ENCODE data around the gene PLXNC1.

The PLXNC1 gene

DNA sequence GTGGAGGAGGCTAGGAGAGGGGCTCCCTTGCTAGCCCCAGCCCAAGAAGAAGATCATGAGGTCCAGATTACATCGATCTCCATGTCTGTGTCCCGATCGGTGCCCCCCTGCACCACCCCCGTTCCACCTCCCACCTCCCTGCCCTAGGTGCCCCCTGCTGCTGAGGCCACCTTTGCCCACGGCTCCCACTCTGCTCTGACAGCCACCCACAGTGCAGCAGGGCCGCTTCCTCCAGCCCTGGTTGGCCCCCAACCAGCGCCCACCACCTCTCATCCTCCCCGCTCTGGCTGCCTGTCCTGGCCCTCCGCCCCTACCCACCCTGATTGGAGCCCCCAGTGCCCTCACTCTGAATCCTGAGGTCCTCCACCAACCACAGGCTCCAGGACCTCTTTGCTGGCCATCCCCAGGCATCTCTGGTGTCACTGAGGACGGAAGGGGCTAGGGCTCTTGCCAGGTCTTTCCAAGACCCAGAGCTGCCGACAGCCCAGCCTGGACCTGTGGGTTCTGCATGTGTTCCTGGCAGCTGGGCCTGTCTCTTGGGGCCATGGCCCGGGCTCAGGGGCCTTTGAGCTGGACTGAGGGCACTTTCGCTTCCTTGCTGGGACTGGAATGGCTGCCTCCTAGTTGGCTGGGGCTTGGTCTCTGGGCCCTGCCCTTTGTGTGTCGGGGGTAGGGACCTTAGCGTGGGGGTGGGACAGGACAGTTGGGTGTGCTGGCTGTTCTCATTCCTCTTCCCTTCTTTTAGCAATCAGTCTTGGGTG is 7.2 kb upstream of the PLXNC1 start:
- TF ChIP-seq, protein P1, sequence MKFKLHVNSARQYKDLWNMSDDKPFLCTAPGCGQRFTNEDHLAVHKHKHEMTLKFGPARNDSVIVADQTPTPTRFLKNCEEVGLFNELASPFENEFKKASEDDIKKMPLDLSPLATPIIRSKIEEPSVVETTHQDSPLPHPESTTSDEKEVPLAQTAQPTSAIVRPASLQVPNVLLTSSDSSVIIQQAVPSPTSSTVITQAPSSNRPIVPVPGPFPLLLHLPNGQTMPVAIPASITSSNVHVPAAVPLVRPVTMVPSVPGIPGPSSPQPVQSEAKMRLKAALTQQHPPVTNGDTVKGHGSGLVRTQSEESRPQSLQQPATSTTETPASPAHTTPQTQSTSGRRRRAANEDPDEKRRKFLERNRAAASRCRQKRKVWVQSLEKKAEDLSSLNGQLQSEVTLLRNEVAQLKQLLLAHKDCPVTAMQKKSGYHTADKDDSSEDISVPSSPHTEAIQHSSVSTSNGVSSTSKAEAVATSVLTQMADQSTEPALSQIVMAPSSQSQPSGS (tag by site-specific recombination; IDR thresholded peaks at IDR 0.05; ENCODE audit: low read depth), result no peak
- TF ChIP-seq EGR2 (tag by site-specific recombination; IDR thresholded peaks at IDR 0.05; ENCODE audit: low read depth) (peak; percentile 65), ZFHX2 (tag by site-specific recombination; conservative IDR thresholded peaks at IDR 0.05) (peak; percentile 73)
- Histone ChIP-seq H3K36me3 (ENCODE audit: control insufficient read depth in 2 of 2, insufficient read depth in 1 of 2, low read length in 2 of 2) (no peaks in the 10 kb centered on the region), H3K27ac (ENCODE audit: extremely low read depth, low read depth, low read length) (no peak overlapping the region), H3K4me3 (ENCODE audit: low read depth, low read length) (no peak overlapping the region), H3K9me3 (ENCODE audit: control insufficient read depth, insufficient read depth, low read depth, low read length) (no peaks in the 10 kb centered on the region), H3K4me1 (ENCODE audit: control insufficient read depth, insufficient read depth, low read length) (no peaks in the 10 kb centered on the region)
- ChIA-PET POLR2A (no interaction called here), CTCF (interaction anchor here (0.6 to 1.2 kb wide), 4 partner anchors 32 to 1392 kb away, joined by 3 to 4 read pairs (median 3); no protein-coding TSS in a partner anchor)

DNA sequence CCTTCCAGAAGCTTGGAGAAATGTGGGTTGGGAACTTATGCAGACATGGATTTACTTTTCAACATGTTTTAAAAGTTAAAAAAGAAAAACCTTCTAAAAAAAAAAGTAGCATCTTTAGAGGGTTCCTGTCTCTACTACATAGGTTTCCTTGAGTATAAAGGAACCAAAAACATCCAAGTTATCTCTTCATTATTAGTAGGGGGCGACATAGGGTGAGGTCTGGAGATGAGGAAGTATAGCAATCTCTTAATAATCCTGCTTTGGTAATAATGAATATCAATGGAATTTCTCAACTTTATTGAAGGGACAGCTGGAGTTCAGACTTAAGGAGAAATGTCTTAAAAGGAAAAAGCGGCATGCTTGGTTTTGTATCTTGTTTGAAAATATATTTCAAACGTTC is 6.5 kb upstream of the PLXNC1 start:
- Histone ChIP-seq H3K9me3 (ENCODE audit: control insufficient read depth, insufficient read depth, low read depth, low read length) (no peaks in the 10 kb centered on the region), H3K4me1 (ENCODE audit: control insufficient read depth, insufficient read depth, low read length) (no peaks in the 10 kb centered on the region), H3K4me3 (ENCODE audit: low read depth, low read length) (no peak overlapping the region), H3K36me3 (ENCODE audit: control insufficient read depth in 2 of 2, insufficient read depth in 1 of 2, low read length in 2 of 2) (no peaks in the 10 kb centered on the region), H3K27ac (ENCODE audit: extremely low read depth, low read depth, low read length) (no peak overlapping the region)
- TF ChIP-seq ZNF768 (tag by site-specific recombination; IDR thresholded peaks at IDR 0.05), result no peak
- no peak for TF ChIP-seq ZNF623 (tag by site-specific recombination; IDR thresholded peaks at IDR 0.05)
- TF ChIP-seq, protein P2, sequence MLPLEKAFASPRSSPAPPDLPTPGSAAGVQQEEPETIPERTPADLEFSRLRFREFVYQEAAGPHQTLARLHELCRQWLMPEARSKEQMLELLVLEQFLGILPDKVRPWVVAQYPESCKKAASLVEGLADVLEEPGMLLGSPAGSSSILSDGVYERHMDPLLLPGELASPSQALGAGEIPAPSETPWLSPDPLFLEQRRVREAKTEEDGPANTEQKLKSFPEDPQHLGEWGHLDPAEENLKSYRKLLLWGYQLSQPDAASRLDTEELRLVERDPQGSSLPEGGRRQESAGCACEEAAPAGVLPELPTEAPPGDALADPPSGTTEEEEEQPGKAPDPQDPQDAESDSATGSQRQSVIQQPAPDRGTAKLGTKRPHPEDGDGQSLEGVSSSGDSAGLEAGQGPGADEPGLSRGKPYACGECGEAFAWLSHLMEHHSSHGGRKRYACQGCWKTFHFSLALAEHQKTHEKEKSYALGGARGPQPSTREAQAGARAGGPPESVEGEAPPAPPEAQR (tag by site-specific recombination; IDR thresholded peaks at IDR 0.05), result no peak
- no peak for TF ChIP-seq GLIS2 (tag by site-specific recombination; IDR thresholded peaks at IDR 0.05)
- no peak for TF ChIP-seq ZNF777 (tag by site-specific recombination; IDR thresholded peaks at IDR 0.05; ENCODE audit: borderline replicate concordance)
- TF ChIP-seq, protein P3, sequence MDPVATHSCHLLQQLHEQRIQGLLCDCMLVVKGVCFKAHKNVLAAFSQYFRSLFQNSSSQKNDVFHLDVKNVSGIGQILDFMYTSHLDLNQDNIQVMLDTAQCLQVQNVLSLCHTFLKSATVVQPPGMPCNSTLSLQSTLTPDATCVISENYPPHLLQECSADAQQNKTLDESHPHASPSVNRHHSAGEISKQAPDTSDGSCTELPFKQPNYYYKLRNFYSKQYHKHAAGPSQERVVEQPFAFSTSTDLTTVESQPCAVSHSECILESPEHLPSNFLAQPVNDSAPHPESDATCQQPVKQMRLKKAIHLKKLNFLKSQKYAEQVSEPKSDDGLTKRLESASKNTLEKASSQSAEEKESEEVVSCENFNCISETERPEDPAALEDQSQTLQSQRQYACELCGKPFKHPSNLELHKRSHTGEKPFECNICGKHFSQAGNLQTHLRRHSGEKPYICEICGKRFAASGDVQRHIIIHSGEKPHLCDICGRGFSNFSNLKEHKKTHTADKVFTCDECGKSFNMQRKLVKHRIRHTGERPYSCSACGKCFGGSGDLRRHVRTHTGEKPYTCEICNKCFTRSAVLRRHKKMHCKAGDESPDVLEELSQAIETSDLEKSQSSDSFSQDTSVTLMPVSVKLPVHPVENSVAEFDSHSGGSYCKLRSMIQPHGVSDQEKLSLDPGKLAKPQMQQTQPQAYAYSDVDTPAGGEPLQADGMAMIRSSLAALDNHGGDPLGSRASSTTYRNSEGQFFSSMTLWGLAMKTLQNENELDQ (tag by site-specific recombination; IDR thresholded peaks at IDR 0.05; ENCODE audit: low read depth), result no peak
- no peak for TF ChIP-seq ZNF48 (tag by site-specific recombination; IDR thresholded peaks at IDR 0.05)
- TF ChIP-seq, protein P4, sequence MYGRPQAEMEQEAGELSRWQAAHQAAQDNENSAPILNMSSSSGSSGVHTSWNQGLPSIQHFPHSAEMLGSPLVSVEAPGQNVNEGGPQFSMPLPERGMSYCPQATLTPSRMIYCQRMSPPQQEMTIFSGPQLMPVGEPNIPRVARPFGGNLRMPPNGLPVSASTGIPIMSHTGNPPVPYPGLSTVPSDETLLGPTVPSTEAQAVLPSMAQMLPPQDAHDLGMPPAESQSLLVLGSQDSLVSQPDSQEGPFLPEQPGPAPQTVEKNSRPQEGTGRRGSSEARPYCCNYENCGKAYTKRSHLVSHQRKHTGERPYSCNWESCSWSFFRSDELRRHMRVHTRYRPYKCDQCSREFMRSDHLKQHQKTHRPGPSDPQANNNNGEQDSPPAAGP (tag by site-specific recombination; IDR thresholded peaks at IDR 0.05), result no peak
- no peak for TF ChIP-seq ZNF654 (tag by site-specific recombination; IDR thresholded peaks at IDR 0.05; ENCODE audit: low read depth)
- no peak for TF ChIP-seq ZNF514 (tag by site-specific recombination; IDR thresholded peaks at IDR 0.05)
- CTCF ChIA-PET, result interaction anchor here (0.7 to 1.2 kb wide), 3 partner anchors 31 to 1634 kb away, joined by 3 read pairs; no protein-coding TSS in a partner anchor
- POLR2A ChIA-PET, result no interaction called here

DNA sequence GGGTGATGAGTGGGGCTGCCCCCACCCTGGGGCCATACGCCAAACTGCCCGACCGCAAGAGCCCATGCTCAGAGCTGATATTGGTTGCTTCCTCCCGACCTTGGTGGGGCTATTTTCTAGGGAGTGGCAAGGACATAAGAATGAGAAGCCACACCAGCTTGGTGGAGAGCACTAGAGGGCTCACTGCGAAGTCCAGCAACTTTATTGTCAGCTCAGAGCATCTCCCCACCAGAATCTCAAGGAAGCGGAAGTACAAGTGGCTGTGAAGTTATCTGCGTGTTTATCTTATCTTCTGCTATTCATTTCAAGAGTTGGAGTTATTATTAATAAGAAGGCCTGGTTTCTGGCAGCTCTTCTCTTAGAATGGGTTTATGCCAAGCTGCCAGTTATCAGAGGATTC is 4.9 kb upstream of the PLXNC1 start:
- ChIA-PET POLR2A (no interaction called here), CTCF (interaction anchor here (0.7 to 2.8 kb wide), 3 partner anchors 8 to 291 kb away, joined by 3 to 22 read pairs (median 3); no protein-coding TSS in a partner anchor)
- TF ChIP-seq GFI1B (tag by site-specific recombination; IDR thresholded peaks at IDR 0.05), result no peak
- no peak for TF ChIP-seq ZNF121 (tag by site-specific recombination; IDR thresholded peaks at IDR 0.05)
- TF ChIP-seq, protein P5, sequence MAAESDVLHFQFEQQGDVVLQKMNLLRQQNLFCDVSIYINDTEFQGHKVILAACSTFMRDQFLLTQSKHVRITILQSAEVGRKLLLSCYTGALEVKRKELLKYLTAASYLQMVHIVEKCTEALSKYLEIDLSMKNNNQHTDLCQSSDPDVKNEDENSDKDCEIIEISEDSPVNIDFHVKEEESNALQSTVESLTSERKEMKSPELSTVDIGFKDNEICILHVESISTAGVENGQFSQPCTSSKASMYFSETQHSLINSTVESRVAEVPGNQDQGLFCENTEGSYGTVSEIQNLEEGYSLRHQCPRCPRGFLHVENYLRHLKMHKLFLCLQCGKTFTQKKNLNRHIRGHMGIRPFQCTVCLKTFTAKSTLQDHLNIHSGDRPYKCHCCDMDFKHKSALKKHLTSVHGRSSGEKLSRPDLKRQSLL (tag by site-specific recombination; IDR thresholded peaks at IDR 0.05), result no peak
- no peak for TF ChIP-seq ZNF138 (tag by site-specific recombination; IDR thresholded peaks at IDR 0.05; ENCODE audit: borderline replicate concordance)
- no peak for TF ChIP-seq ZNF391 (tag by site-specific recombination; IDR thresholded peaks at IDR 0.05; ENCODE audit: borderline replicate concordance, low read depth)
- TF ChIP-seq ZNF341 (tag by site-specific recombination; IDR thresholded peaks at IDR 0.05; ENCODE audit: low read depth), result no peak
- no peak for TF ChIP-seq ZNF843 (tag by site-specific recombination; IDR thresholded peaks at IDR 0.05)
- no peak for TF ChIP-seq ZNF169 (tag by site-specific recombination; IDR thresholded peaks at IDR 0.05)
- TF ChIP-seq, protein P3 (tag by site-specific recombination; IDR thresholded peaks at IDR 0.05; ENCODE audit: low read depth), result no peak

More for the DNA sequence above, 4.9 kb upstream of the PLXNC1 start:
- Histone ChIP-seq H3K27ac (ENCODE audit: extremely low read depth, low read depth, low read length) (no peak overlapping the region), H3K9me3 (ENCODE audit: control insufficient read depth, insufficient read depth, low read depth, low read length) (no peaks in the 10 kb centered on the region), H3K36me3 (ENCODE audit: control insufficient read depth in 2 of 2, insufficient read depth in 1 of 2, low read length in 2 of 2) (no peaks in the 10 kb centered on the region), H3K4me3 (ENCODE audit: low read depth, low read length) (no peak overlapping the region), H3K4me1 (ENCODE audit: control insufficient read depth, insufficient read depth, low read length) (no peaks in the 10 kb centered on the region)

Data from HEK293 (cell line).